Measurements from ENCODE around the gene OTOS. TPM values are rescaled to one million over a fixed set of nuclear protein-coding genes. Genes with fewer than 3 reads are reported as not detected.

Gene OTOS
- total and polyA plus RNA-seq, 2 experiments from 2014 or later: not detected

GRCh38 chr2:240121675-240122074 lies 18.8 kb downstream of the OTOS start:
- DNase-seq (ENCODE audit: low read depth in 1 of 2, low spot score in 1 of 2): no peak
- H3K27ac ChIP-seq: no peak overlapping the region

GRCh38 chr2:240121190-240121589 lies 19.3 kb downstream of the OTOS start:
- no peaks in the 10 kb centered on the region for H3K4me1 ChIP-seq (ENCODE audit: low read depth)
- H3K27ac ChIP-seq: no peak overlapping the region
- H3K27me3 ChIP-seq: no peaks in the 10 kb centered on the region
- no peak for TF ChIP-seq CTCF (IDR thresholded peaks at IDR 0.05; ENCODE audit: low read depth, low read length)
- H3K36me3 ChIP-seq: no peaks in the 10 kb centered on the region
- H3K4me3 ChIP-seq: no peak overlapping the region
- no peak for DNase-seq (ENCODE audit: low read depth in 1 of 2, low spot score in 1 of 2)
- H3K9me3 ChIP-seq (ENCODE audit: low read depth): no peaks in the 10 kb centered on the region

More at GRCh38 chr2:240121675-240122074, 18.8 kb downstream of the OTOS start:
- no peaks in the 10 kb centered on the region for H3K4me1 ChIP-seq (ENCODE audit: low read depth)
- H3K4me3 ChIP-seq: no peak overlapping the region
- TF ChIP-seq CTCF (IDR thresholded peaks at IDR 0.05; ENCODE audit: low read depth, low read length): no peak
- H3K9me3 ChIP-seq (ENCODE audit: low read depth): no peaks in the 10 kb centered on the region
- no peaks in the 10 kb centered on the region for H3K36me3 ChIP-seq
- H3K27me3 ChIP-seq: no peaks in the 10 kb centered on the region

- H3K27ac ChIP-seq: no peak overlapping the region
- DNase-seq (ENCODE audit: low read depth in 1 of 2, low spot score in 1 of 2): no peak
- H3K4me1 ChIP-seq (ENCODE audit: low read depth): no peaks in the 10 kb centered on the region
- H3K27me3 ChIP-seq: no peaks in the 10 kb centered on the region
- H3K9me3 ChIP-seq (ENCODE audit: low read depth): no peaks in the 10 kb centered on the region
- TF ChIP-seq CTCF (IDR thresholded peaks at IDR 0.05; ENCODE audit: low read depth, low read length): no peak
- no peak overlapping the region for H3K4me3 ChIP-seq
- no peaks in the 10 kb centered on the region for H3K36me3 ChIP-seq
These were observed 26.2 kb downstream of the OTOS start for GRCh38 chr2:240114233-240114632.

- Histone ChIP-seq H3K27ac (no peak overlapping the region), H3K9me3 (ENCODE audit: low read depth) (no peaks in the 10 kb centered on the region), H3K27me3 (no peaks in the 10 kb centered on the region), H3K36me3 (no peaks in the 10 kb centered on the region), H3K4me3 (no peak overlapping the region), H3K4me1 (ENCODE audit: low read depth) (no peaks in the 10 kb centered on the region)
- no peak for DNase-seq (ENCODE audit: low read depth in 1 of 2, low spot score in 1 of 2)
- TF ChIP-seq CTCF (IDR thresholded peaks at IDR 0.05; ENCODE audit: low read depth, low read length): no peak
These were observed 27.4 kb downstream of the OTOS start for GRCh38 chr2:240112914-240113690.

- Histone ChIP-seq H3K27me3 (no peaks in the 10 kb centered on the region), H3K9me3 (ENCODE audit: low read depth) (no peaks in the 10 kb centered on the region), H3K4me3 (no peak overlapping the region), H3K27ac (no peak overlapping the region), H3K36me3 (no peaks in the 10 kb centered on the region), H3K4me1 (ENCODE audit: low read depth) (no peaks in the 10 kb centered on the region)
- peak in 1 of 2 donors; percentile 12 for DNase-seq (ENCODE audit: low read depth in 1 of 2, low spot score in 1 of 2)
- no peak for TF ChIP-seq CTCF (IDR thresholded peaks at IDR 0.05; ENCODE audit: low read depth, low read length)
These were observed 29.2 kb downstream of the OTOS start for GRCh38 chr2:240111253-240111652.
